ENCODE results near the gene CFD. TPM values are rescaled to one million over a fixed set of nuclear protein-coding genes. Genes with fewer than 3 reads are reported as not detected.

Gene CFD
- total RNA-seq, 2 donors from 2014 or later: 0.38 to 1.1 TPM

- DNase-seq: peak; percentile 77
- no peaks in the 10 kb centered on the region for H3K36me3 Mint-ChIP-seq (ENCODE audit: low read depth)
- Histone ChIP-seq H3K27me3 (ENCODE audit: control insufficient read depth, insufficient read depth, low read length, poor library complexity, severe bottlenecking) (peaks cover 31% of the 10 kb centered on the region), H3K9me3 (ENCODE audit: control insufficient read depth, low read length) (no peaks in the 10 kb centered on the region), H3K9ac (ENCODE audit: extremely low read depth, low read length, poor library complexity, severe bottlenecking) (no peak overlapping the region), H3K4me3 (ENCODE audit: low read length) (no peak overlapping the region), H3K36me3 (ENCODE audit: control insufficient read depth, insufficient read depth, low read length) (no peaks in the 10 kb centered on the region), H3K4me1 (ENCODE audit: control insufficient read depth, insufficient read depth, low read length) (no peaks in the 10 kb centered on the region), H3K27ac (ENCODE audit: low read depth, low read length) (no peak overlapping the region)
- H3K27me3 Mint-ChIP-seq (ENCODE audit: insufficient read depth): peaks cover 46% of the 10 kb centered on the region
- 9 to 11% methylated on average over 31 to 46 of the region's 46 CpGs for WGBS, 2 experiments (ENCODE audit: insufficient coverage in 1 of 2, insufficient read length in 1 of 2)
- no peaks in the 10 kb centered on the region for H3K9me3 Mint-ChIP-seq
- H3K4me1 Mint-ChIP-seq: no peaks in the 10 kb centered on the region
- H3K27ac Mint-ChIP-seq: no peak overlapping the region
- no peak overlapping the region for H3K4me3 Mint-ChIP-seq
- peak; percentile 58 for TF ChIP-seq CTCF (conservative IDR thresholded peaks at IDR 0.05)
These were observed 16.2 kb upstream of the CFD start for GRCh38 chr19:843180-843835.

GRCh38 chr19:843836-844545 lies 15.5 kb upstream of the CFD start:
- Mint-ChIP-seq H3K4me1 (no peaks in the 10 kb centered on the region), H3K27me3 (ENCODE audit: insufficient read depth) (peaks cover 49% of the 10 kb centered on the region), H3K27ac (no peak overlapping the region), H3K36me3 (ENCODE audit: low read depth) (no peaks in the 10 kb centered on the region), H3K9me3 (no peaks in the 10 kb centered on the region), H3K4me3 (no peak overlapping the region)
- Histone ChIP-seq H3K36me3 (ENCODE audit: control insufficient read depth, insufficient read depth, low read length) (no peaks in the 10 kb centered on the region), H3K4me3 (ENCODE audit: low read length) (no peak overlapping the region), H3K9ac (ENCODE audit: extremely low read depth, low read length, poor library complexity, severe bottlenecking) (no peak overlapping the region), H3K9me3 (ENCODE audit: control insufficient read depth, low read length) (no peaks in the 10 kb centered on the region), H3K27me3 (ENCODE audit: control insufficient read depth, insufficient read depth, low read length, poor library complexity, severe bottlenecking) (peaks cover 31% of the 10 kb centered on the region), H3K27ac (ENCODE audit: low read depth, low read length) (no peak overlapping the region), H3K4me1 (ENCODE audit: control insufficient read depth, insufficient read depth, low read length) (no peaks in the 10 kb centered on the region)
- no peak for TF ChIP-seq CTCF (conservative IDR thresholded peaks at IDR 0.05)
- whole genome bisulfite sequencing, 2 experiments (ENCODE audit: insufficient coverage in 1 of 2, insufficient read length in 1 of 2): 15 to 18% methylated on average over 17 to 43 of the region's 70 CpGs
- no peak for DNase-seq

- 55 to 69% methylated on average over 6 to 11 of the region's 11 CpGs for WGBS, 2 experiments (ENCODE audit: insufficient coverage in 1 of 2, insufficient read length in 1 of 2)
- DNase-seq: no peak
- Mint-ChIP-seq H3K4me1 (no peaks in the 10 kb centered on the region), H3K9me3 (no peaks in the 10 kb centered on the region), H3K27me3 (ENCODE audit: insufficient read depth) (peaks cover 49% of the 10 kb centered on the region), H3K36me3 (ENCODE audit: low read depth) (no peaks in the 10 kb centered on the region), H3K4me3 (no peak overlapping the region), H3K27ac (no peak overlapping the region)
- no peak overlapping the region for H3K9ac ChIP-seq (ENCODE audit: extremely low read depth, low read length, poor library complexity, severe bottlenecking)
- no peak for TF ChIP-seq CTCF (conservative IDR thresholded peaks at IDR 0.05)
- H3K27me3 ChIP-seq (ENCODE audit: control insufficient read depth, insufficient read depth, low read length, poor library complexity, severe bottlenecking): peaks cover 31% of the 10 kb centered on the region
- H3K4me3 ChIP-seq (ENCODE audit: low read length): no peak overlapping the region
- H3K27ac ChIP-seq (ENCODE audit: low read depth, low read length): no peak overlapping the region
- no peaks in the 10 kb centered on the region for H3K9me3 ChIP-seq (ENCODE audit: control insufficient read depth, low read length)
- H3K36me3 ChIP-seq (ENCODE audit: control insufficient read depth, insufficient read depth, low read length): no peaks in the 10 kb centered on the region
- H3K4me1 ChIP-seq (ENCODE audit: control insufficient read depth, insufficient read depth, low read length): no peaks in the 10 kb centered on the region
These were observed 14.9 kb upstream of the CFD start for GRCh38 chr19:844546-844971.
